Stomach (tissue), 9 donors: ENCODE results near the gene GPR108. TPM values are rescaled to one million over a fixed set of nuclear protein-coding genes. Genes with fewer than 3 reads are reported as not detected.
"Not testable (repeated sequence)": the region's sequence is repeated elsewhere in the genome, so short reads cannot be mapped to it uniquely, and the experiment has no call there.

Experiments used
- DNase-seq, 2 donors: peaks; one replicate each; pipeline versions ENCODE4 v3.0.0 to v3.0.0-alpha.2; 2013 to 2019
- H3K27ac ChIP-seq, 5 donors: fragments of 200-600 bp in 4 of 5; sonication (generic) in 4 of 5; one replicate each; pipeline ENCODE4 v1.5.1; 2013 to 2019; ENCODE audit warnings: mild to moderate bottlenecking in 1 of 5, moderate library complexity in 1 of 5
- H3K27me3 ChIP-seq, 3 donors: fragments of 200-600 bp; sonication (generic); one replicate each; pipeline ENCODE4 v1.5.1; 2017 to 2019; ENCODE audit warnings: mixed run types in 1 of 3
- H3K36me3 ChIP-seq, 4 donors: fragments of 200-600 bp; sonication (generic); 1 replicate in 3 of 4; 2 replicates in 1 of 4; pipeline ENCODE4 v1.5.1; 2016 to 2019
- H3K4me1 ChIP-seq, 4 donors: fragments of 200-600 bp; sonication (generic); one replicate each; pipeline ENCODE4 v1.5.1; 2016 to 2019
- H3K4me3 ChIP-seq, 4 donors: fragments of 200-600 bp; sonication (generic) in 3 of 4; one replicate each; pipeline ENCODE4 v1.5.1; 2016 to 2019; ENCODE audit warnings: mild to moderate bottlenecking in 1 of 4
- H3K9me3 ChIP-seq, 4 donors: fragments of 200-600 bp; sonication (generic); one replicate each; pipeline ENCODE4 v1.5.1; 2016 to 2019
- CTCF ChIP-seq, 7 experiments: fragments of 450-650 bp in 4 of 7; fragments of 200-600 bp in 3 of 7; sonication (generic) in 3 of 7; IDR thresholded peaks; one replicate each; pipeline ENCODE4 v1.5.1; 2016 to 2019; ENCODE audit warnings: antibody characterized with exemption in 7 of 7, control low read depth in 2 of 7, mild to moderate bottlenecking in 1 of 7
- EP300 ChIP-seq: sonication (generic); formaldehyde crosslinking; IDR thresholded peaks from one replicate; pipeline ENCODE4 v1.6.1; 2017; ENCODE audit warnings: antibody characterized with exemption
- POLR2A ChIP-seq, 4 donors: fragments of 450-650 bp; IDR thresholded peaks; one replicate each; pipeline ENCODE4 v1.6.1; 2016; ENCODE audit warnings: antibody characterized with exemption in 4 of 4, control low read depth in 2 of 4, mild to moderate bottlenecking in 1 of 4, moderate library complexity in 1 of 4
- POLR2AphosphoS5 ChIP-seq, 3 donors: sonication (generic); formaldehyde crosslinking; IDR thresholded peaks; one replicate each; pipeline ENCODE4 v1.6.1; 2016; ENCODE audit warnings: antibody characterized with exemption in 3 of 3
- WGBS, 5 donors: extraction: QIAGEN DNeasy Blood & Tissue Kit in 3 of 5; methylation state at CpG; one replicate each; pipeline versions ENCODE4 v1.1.5 to v1.1.7; 2013 to 2018; 5-methylcytosine and 5-hydroxymethylcytosine counted together
- intact Hi-C: fragments of 100-400 bp; cut with DNase I; formaldehyde crosslinking; loops from one replicate; pipeline ENCODE4 v1.15.1; 2023; ENCODE audit warnings: low total_unique reads
- polyA plus RNA-seq, 3 donors: library from polyadenylated mRNA; stranded (reverse); fragments of 200-250 nt; gene quantifications; one replicate each; pipeline ENCODE4 v1.2.3, GENCODE V29; 2013
- total RNA-seq, 5 donors: library from RNA; depleted of rRNA; stranded (reverse); fragments of >200 nt; gene quantifications; one replicate each; pipeline versions ENCODE4 v1.1.0 to v1.2.3, GENCODE V29; 2014 to 2016
- donor health status: healthy with polysubstance abuse.
- donor health status: Bipolar disorder and iron deficiency.
- donor health status: healthy.

GPR108 gene
- total and polyA plus RNA-seq, 8 donors, result 28.1 to 132 (median 59.2) TPM

DNA sequence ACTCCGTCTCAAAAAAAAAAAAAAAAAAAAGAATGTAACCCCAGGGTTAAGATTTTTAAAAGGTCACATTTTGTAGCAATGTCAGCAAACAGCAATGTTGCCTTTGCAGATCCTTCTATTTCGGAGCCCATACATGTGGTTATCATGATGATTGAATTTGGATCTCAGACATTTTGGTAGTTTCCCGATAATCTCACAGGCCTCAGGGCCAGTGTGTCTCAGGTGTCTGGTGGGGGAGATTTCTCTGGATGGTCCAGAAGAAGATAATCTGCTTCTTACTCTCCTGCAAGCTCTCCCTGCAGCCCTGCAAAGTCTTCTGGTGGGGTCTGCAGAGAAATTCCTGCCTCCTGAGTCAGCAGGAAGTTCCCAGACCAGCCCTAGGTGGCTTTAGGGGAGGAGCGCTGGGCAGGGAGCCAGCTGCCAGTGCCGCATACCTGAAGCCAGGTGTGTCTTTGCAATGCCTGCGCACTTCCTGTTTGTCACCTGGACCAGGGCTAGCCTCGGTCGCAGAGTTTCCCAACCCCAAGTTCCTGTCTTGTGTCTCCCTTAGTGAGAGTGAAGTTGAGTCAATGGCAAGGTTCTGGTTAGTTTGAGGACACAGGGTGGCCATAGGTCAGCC is 28.5 kb upstream of the GPR108 start:
- whole genome bisulfite sequencing, 5 donors, result 12 to 34% (median 22%) methylated on average over 5 to 8 of the region's 8 CpGs
- intact Hi-C loops, result no loop called here
- peak; percentile 97 for DNase-seq
- Histone ChIP-seq H3K4me3 (peak overlapping the region; percentile 43 to 58 (median 50)), H3K27me3 (peaks cover 0 to 33% (median 0%) of the 10 kb centered on the region in 3 donors), H3K4me1 (peaks cover 0 to 30% (median 28%) of the 10 kb centered on the region in 4 donors), H3K9me3 (no peaks in the 10 kb centered on the region), H3K27ac (peak overlapping the region; percentile 81 to 91 (median 87)), H3K36me3 (peaks cover 0 to 16% (median 6%) of the 10 kb centered on the region in 4 donors)
- TF ChIP-seq CTCF (IDR thresholded peaks at IDR 0.05), result peak in 1 of 7 experiments; percentile 17
- no peak for TF ChIP-seq EP300
- peak in 2 of 4 donors; percentile 45 to 68 for TF ChIP-seq POLR2A (IDR thresholded peaks at IDR 0.05)
- TF ChIP-seq POLR2AphosphoS5 (IDR thresholded peaks at IDR 0.05), result peak; percentile 31 to 96 (median 93)

DNA sequence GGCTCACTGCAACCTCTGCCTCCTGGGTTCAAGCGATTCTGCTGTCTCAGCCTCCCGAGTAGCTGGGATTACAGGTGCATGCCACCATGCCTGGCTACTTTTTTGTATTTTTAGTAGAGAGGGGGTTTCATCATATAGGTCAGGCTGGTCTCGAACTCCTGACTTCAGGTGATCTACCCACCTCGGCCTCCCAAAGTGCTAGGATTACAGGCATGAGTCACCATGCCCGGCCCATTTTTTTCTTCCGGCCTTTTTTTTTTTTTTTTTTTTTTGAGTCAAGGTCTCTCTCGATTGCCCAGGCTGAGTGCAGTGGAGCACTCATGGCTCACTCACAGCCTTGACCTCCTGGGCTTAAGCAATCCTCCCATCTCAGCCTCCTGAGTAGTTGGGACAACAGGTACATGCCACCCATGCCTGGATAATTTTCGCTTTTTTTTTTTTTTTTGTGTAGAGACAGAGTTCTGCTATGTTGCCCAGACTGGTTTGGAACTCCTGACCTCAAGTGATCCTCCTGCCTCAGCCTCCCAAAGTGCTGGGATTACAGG is 24.9 kb upstream of the GPR108 start:
- WGBS, 5 donors, result 83 to 92% (median 86%) methylated on average over 8 of the region's 8 CpGs
- Histone ChIP-seq H3K27me3 (peaks cover 0 to 25% (median 0%) of the 10 kb centered on the region in 3 donors), H3K4me1 (peaks cover 0 to 23% (median 18%) of the 10 kb centered on the region in 4 donors), H3K36me3 (peaks cover 0 to 40% (median 27%) of the 10 kb centered on the region in 4 donors)
- DNase-seq, H3K27ac ChIP-seq, intact Hi-C loops, H3K9me3 ChIP-seq, H3K4me3 ChIP-seq: not testable (repeated sequence)

- no peak for DNase-seq
- Histone ChIP-seq H3K4me1 (peaks cover 0 to 12% (median 8%) of the 10 kb centered on the region in 4 donors), H3K36me3 (peaks cover 0 to 44% (median 27%) of the 10 kb centered on the region in 4 donors), H3K4me3 (no peak overlapping the region), H3K27me3 (peaks cover 0 to 13% (median 0%) of the 10 kb centered on the region in 3 donors), H3K27ac (no peak overlapping the region), H3K9me3 (no peaks in the 10 kb centered on the region)
- intact Hi-C loops, result no loop called here
- TF ChIP-seq POLR2A (IDR thresholded peaks at IDR 0.05) (no peak), POLR2AphosphoS5 (IDR thresholded peaks at IDR 0.05) (no peak), EP300 (no peak), CTCF (IDR thresholded peaks at IDR 0.05) (no peak)
- WGBS, 5 donors, result 79 to 98% (median 89%) methylated on average over 4 of the region's 4 CpGs
Observed at GRCh38 chr19:6761053-6761676, 23.8 kb upstream of the GPR108 start.

DNA sequence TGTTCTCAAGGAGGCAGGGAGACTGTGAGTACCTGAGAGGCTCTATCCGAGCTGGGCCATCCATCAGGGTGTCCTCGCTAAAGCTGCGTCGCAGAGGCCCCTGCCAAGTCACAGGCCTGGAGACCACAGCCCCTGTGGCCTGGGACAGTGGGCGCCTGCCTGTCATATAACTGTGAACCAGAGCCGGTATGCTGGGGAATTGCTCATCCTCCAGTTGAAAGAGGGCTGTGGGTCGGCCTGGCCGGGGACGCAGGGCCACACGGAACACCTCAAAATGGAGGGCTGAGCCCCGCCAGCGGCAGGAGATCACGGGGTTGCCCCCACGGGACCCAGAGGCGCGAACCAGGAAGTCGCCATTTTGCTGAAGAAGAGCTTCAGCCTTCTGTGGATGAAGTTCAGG is 23.2 kb upstream of the GPR108 start:
- H3K36me3 ChIP-seq, result peaks cover 0 to 46% (median 27%) of the 10 kb centered on the region in 4 donors
- no peak for DNase-seq
- 93 to 98% (median 96%) methylated on average over 16 to 17 of the region's 17 CpGs for WGBS, 5 donors

More for the DNA sequence above, 23.2 kb upstream of the GPR108 start:
- H3K4me3 ChIP-seq, result no peak overlapping the region
- intact Hi-C loops, result no loop called here
- no peaks in the 10 kb centered on the region for H3K9me3 ChIP-seq
- TF ChIP-seq POLR2AphosphoS5 (IDR thresholded peaks at IDR 0.05) (no peak), CTCF (IDR thresholded peaks at IDR 0.05) (no peak), EP300 (no peak), POLR2A (IDR thresholded peaks at IDR 0.05) (no peak)
- H3K27ac ChIP-seq, result no peak overlapping the region
- H3K4me1 ChIP-seq, result peaks cover 0 to 7% (median 3%) of the 10 kb centered on the region in 4 donors
- peaks cover 0 to 8% (median 0%) of the 10 kb centered on the region in 3 donors for H3K27me3 ChIP-seq
